GM10266 (cell line): Measurements from ENCODE around the gene TRIM62.

Experiments
- DNase-seq: peaks from one replicate; pipeline ENCODE4 v3.0.0; 2012; ENCODE audit errors: extremely low spot score
- CTCF ChIP-seq: IDR thresholded peaks from 2 replicates; pipeline ENCODE4 v1.5.1; 2012; ENCODE audit warnings: mild to moderate bottlenecking, low read depth; ENCODE audit not compliant: control insufficient read depth, insufficient read depth; ENCODE audit errors: missing control alignments

The TRIM62 gene

GRCh38 chr1:33097137-33097611, 84.7 kb downstream of the TRIM62 start:
- TF ChIP-seq CTCF, result no peak
- DNase-seq, result no peak

GRCh38 chr1:33096363-33097005, 85.4 kb downstream of the TRIM62 start:
- TF ChIP-seq CTCF, result no peak
- no peak for DNase-seq
